Esophagus squamous epithelium (tissue), 4 donors: ENCODE results near the gene TOMM20.

Experiments
- POLR2A ChIP-seq, 4 donors: fragments of 450-650 bp; IDR thresholded peaks; one replicate each; pipeline ENCODE4 v1.6.1; 2017; ENCODE audit warnings: antibody characterized with exemption in 4 of 4, mild to moderate bottlenecking in 4 of 4, moderate library complexity in 3 of 4
- TF ChIP-seq, protein P1 (sequence below), 6 experiments: fragments of 450-650 bp in 4 of 6; fragments of 200-600 bp in 2 of 6; sonication (generic) in 2 of 6; IDR thresholded peaks; one replicate each; pipeline ENCODE4 v1.5.1; 2016 to 2019; ENCODE audit warnings: antibody characterized with exemption in 6 of 6, mild to moderate bottlenecking in 4 of 6, moderate library complexity in 4 of 6

DNA sequence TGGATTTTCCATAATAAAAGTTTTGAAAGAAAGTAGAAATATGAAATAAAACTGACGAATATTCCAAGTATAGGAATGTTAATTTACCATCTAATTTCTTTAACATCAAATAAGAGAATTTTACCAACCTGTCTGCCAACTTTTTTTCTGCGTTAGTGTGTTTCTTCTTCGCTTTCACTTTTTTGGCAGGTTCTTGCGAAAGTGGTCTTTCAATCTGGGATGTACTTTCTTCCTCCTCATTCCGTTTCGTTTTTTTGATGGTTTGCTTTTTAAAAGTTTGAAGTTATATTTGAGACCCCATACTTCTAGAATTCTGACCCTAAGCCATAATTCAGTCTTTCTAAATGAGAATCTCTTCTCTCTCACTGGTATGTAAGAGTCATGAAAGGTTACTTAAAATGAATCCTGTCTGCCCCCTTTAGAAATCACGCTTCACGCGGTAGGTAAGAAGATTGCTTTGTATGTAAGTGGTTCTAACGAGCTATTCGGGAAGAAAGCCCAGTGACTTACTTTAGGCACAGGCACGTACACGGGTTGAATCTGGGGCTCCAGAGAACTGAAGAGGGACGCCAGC is 31.8 kb upstream of the TOMM20 start:
- TF ChIP-seq, protein P1, sequence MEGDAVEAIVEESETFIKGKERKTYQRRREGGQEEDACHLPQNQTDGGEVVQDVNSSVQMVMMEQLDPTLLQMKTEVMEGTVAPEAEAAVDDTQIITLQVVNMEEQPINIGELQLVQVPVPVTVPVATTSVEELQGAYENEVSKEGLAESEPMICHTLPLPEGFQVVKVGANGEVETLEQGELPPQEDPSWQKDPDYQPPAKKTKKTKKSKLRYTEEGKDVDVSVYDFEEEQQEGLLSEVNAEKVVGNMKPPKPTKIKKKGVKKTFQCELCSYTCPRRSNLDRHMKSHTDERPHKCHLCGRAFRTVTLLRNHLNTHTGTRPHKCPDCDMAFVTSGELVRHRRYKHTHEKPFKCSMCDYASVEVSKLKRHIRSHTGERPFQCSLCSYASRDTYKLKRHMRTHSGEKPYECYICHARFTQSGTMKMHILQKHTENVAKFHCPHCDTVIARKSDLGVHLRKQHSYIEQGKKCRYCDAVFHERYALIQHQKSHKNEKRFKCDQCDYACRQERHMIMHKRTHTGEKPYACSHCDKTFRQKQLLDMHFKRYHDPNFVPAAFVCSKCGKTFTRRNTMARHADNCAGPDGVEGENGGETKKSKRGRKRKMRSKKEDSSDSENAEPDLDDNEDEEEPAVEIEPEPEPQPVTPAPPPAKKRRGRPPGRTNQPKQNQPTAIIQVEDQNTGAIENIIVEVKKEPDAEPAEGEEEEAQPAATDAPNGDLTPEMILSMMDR (IDR thresholded peaks at IDR 0.05), result no peak
- TF ChIP-seq POLR2A (IDR thresholded peaks at IDR 0.05), result no peak
